ENCODE measurements around the gene PTPRG. TPM values are rescaled to one million over a fixed set of nuclear protein-coding genes. Genes with fewer than 3 reads are reported as not detected.

PTPRG gene
- total and polyA plus RNA-seq, 2 donors (not counting 1 experiment from before 2014, with no cell fraction given), result 67.0 to 97.9 TPM

GRCh38 chr3:61579685-61580084 is 18.3 kb downstream of the PTPRG start:
- TF ChIP-seq EZH2 (IDR thresholded peaks at IDR 0.05; ENCODE audit: low read length, missing control alignments) (no peak), CTCF (conservative IDR thresholded peaks at IDR 0.05 in 1 of 2, IDR thresholded peaks at IDR 0.05 in 1 of 2; ENCODE audit: low read depth in 1 of 2, low read length in 2 of 2) (no peak)
- no peaks in the 10 kb centered on the region for H4K20me1 ChIP-seq (ENCODE audit: control insufficient read depth, extremely low read depth, insufficient read depth, low read length)
- DNase-seq (ENCODE audit: low read depth in 2 of 2), result no peak
- H3K4me2 ChIP-seq (ENCODE audit: extremely low read depth, insufficient read depth, low read length), result no peak overlapping the region
- H3K4me1 ChIP-seq (ENCODE audit: control insufficient read depth, extremely low read depth, insufficient read depth, low read length), result peaks cover 2% of the 10 kb centered on the region
- no peaks in the 10 kb centered on the region for H3K36me3 ChIP-seq (ENCODE audit: control insufficient read depth, insufficient read depth, low read length)
- H3K79me2 ChIP-seq (ENCODE audit: control insufficient read depth, insufficient read depth, low read length), result peaks cover 44% of the 10 kb centered on the region
- H3K9ac ChIP-seq (ENCODE audit: insufficient read depth, low read length), result no peak overlapping the region
- H3K27me3 ChIP-seq (ENCODE audit: control insufficient read depth, insufficient read depth, low read length), result no peaks in the 10 kb centered on the region
- no peak overlapping the region for H3K27ac ChIP-seq (ENCODE audit: insufficient read depth, low read length)
- H3K4me3 ChIP-seq (replicated peaks in 1 of 4; ENCODE audit: control extremely low read depth in 1 of 4, insufficient read depth in 1 of 4, low read depth in 3 of 4, low read length in 4 of 4), result no peak overlapping the region
- no peaks in the 10 kb centered on the region for H3K9me3 ChIP-seq (ENCODE audit: control insufficient read depth, insufficient read depth, low read depth, low read length)
- H2AFZ ChIP-seq (ENCODE audit: low read length), result no peak overlapping the region

GRCh38 chr3:61580982-61581643 is 19.7 kb downstream of the PTPRG start:
- H3K4me3 ChIP-seq (replicated peaks in 1 of 4; ENCODE audit: control extremely low read depth in 1 of 4, insufficient read depth in 1 of 4, low read depth in 3 of 4, low read length in 4 of 4), result no peak overlapping the region
- no peaks in the 10 kb centered on the region for H3K36me3 ChIP-seq (ENCODE audit: control insufficient read depth, insufficient read depth, low read length)
- H2AFZ ChIP-seq (ENCODE audit: low read length), result no peak overlapping the region
- H3K27me3 ChIP-seq (ENCODE audit: control insufficient read depth, insufficient read depth, low read length), result no peaks in the 10 kb centered on the region
- H3K9me3 ChIP-seq (ENCODE audit: control insufficient read depth, insufficient read depth, low read depth, low read length), result no peaks in the 10 kb centered on the region
- TF ChIP-seq CTCF (conservative IDR thresholded peaks at IDR 0.05 in 1 of 2, IDR thresholded peaks at IDR 0.05 in 1 of 2; ENCODE audit: low read depth in 1 of 2, low read length in 2 of 2) (no peak), EZH2 (IDR thresholded peaks at IDR 0.05; ENCODE audit: low read length, missing control alignments) (no peak)
- peaks cover 41% of the 10 kb centered on the region for H3K79me2 ChIP-seq (ENCODE audit: control insufficient read depth, insufficient read depth, low read length)
- no peaks in the 10 kb centered on the region for H3K4me1 ChIP-seq (ENCODE audit: control insufficient read depth, extremely low read depth, insufficient read depth, low read length)
- no peak overlapping the region for H3K4me2 ChIP-seq (ENCODE audit: extremely low read depth, insufficient read depth, low read length)
- H4K20me1 ChIP-seq (ENCODE audit: control insufficient read depth, extremely low read depth, insufficient read depth, low read length), result no peaks in the 10 kb centered on the region
- DNase-seq (ENCODE audit: low read depth in 2 of 2), result no peak
- no peak overlapping the region for H3K27ac ChIP-seq (ENCODE audit: insufficient read depth, low read length)
- H3K9ac ChIP-seq (ENCODE audit: insufficient read depth, low read length), result no peak overlapping the region

DNA sequence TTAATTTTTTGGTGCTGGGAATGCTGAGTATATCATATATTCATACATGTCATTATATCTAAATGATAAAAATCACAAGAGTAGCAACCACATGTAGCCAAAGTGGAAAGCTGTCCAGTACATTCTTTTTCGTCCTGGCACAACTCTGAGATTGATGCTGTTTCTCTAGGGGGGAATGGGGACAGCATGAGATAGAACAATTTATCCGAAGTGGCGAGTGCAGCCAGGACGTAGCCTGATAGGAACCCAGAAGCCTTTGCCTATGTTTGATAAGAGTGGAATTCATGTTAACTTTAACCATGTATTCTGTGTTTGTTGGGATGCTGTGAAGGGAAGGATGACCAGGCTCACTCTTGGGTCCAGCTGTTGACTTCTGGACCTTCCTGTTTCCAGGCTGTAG is 20.9 kb downstream of the PTPRG start:
- H3K27me3 ChIP-seq (ENCODE audit: control insufficient read depth, insufficient read depth, low read length), result no peaks in the 10 kb centered on the region
- peaks cover 37% of the 10 kb centered on the region for H3K79me2 ChIP-seq (ENCODE audit: control insufficient read depth, insufficient read depth, low read length)
- TF ChIP-seq CTCF (conservative IDR thresholded peaks at IDR 0.05 in 1 of 2, IDR thresholded peaks at IDR 0.05 in 1 of 2; ENCODE audit: low read depth in 1 of 2, low read length in 2 of 2) (no peak), EZH2 (IDR thresholded peaks at IDR 0.05; ENCODE audit: low read length, missing control alignments) (no peak)
- no peak overlapping the region for H3K4me2 ChIP-seq (ENCODE audit: extremely low read depth, insufficient read depth, low read length)
- no peak overlapping the region for H3K27ac ChIP-seq (ENCODE audit: insufficient read depth, low read length)
- no peaks in the 10 kb centered on the region for H3K4me1 ChIP-seq (ENCODE audit: control insufficient read depth, extremely low read depth, insufficient read depth, low read length)
- no peaks in the 10 kb centered on the region for H4K20me1 ChIP-seq (ENCODE audit: control insufficient read depth, extremely low read depth, insufficient read depth, low read length)
- H3K9ac ChIP-seq (ENCODE audit: insufficient read depth, low read length), result no peak overlapping the region
- no peak overlapping the region for H3K4me3 ChIP-seq (replicated peaks in 1 of 4; ENCODE audit: control extremely low read depth in 1 of 4, insufficient read depth in 1 of 4, low read depth in 3 of 4, low read length in 4 of 4)
- DNase-seq (ENCODE audit: low read depth in 2 of 2), result no peak
- no peaks in the 10 kb centered on the region for H3K36me3 ChIP-seq (ENCODE audit: control insufficient read depth, insufficient read depth, low read length)
- no peak overlapping the region for H2AFZ ChIP-seq (ENCODE audit: low read length)
- no peaks in the 10 kb centered on the region for H3K9me3 ChIP-seq (ENCODE audit: control insufficient read depth, insufficient read depth, low read depth, low read length)
